Dermis microvascular lymphatic vessel endothelial cell (primary cell): ENCODE measurements around the gene IPCEF1. TPM values are rescaled to one million over a fixed set of nuclear protein-coding genes. Genes with fewer than 3 reads are reported as not detected.
A peak's percentile ranks its signal among the peaks of the same experiment; 100 is the strongest.

Experiments used
- DNase-seq, 2 donors: peaks; one replicate each; pipeline versions ENCODE4 v3.0.0 to v3.0.0-alpha.2; 2010; ENCODE audit warnings: low read depth in 2 of 2
- total RNA-seq: library from RNA; depleted of rRNA; stranded (reverse); fragments of >200 nt; gene quantifications from 2 replicates; pipeline ENCODE4 v1.2.1, GENCODE V29; 2014

IPCEF1 gene
- 2.1 and 3.2 TPM in 2 replicates for total RNA-seq

GRCh38 chr6:154356690-154357089 is at the start of gene IPCEF1:
Gene IPCEF1 (minus strand): TSS chr6:154356803. CDS start chr6:154265947, 90,856 bp downstream.
- no peak for DNase-seq

GRCh38 chr6:154406301-154406700 is 49.7 kb upstream of the IPCEF1 start:
- no peak for DNase-seq

- DNase-seq, result no peak
These were observed 48.3 kb upstream of the IPCEF1 start for GRCh38 chr6:154404791-154405400.

- peak in 1 of 2 donors; percentile 18 for DNase-seq
These were observed 47.2 kb upstream of the IPCEF1 start for GRCh38 chr6:154403788-154404187.

GRCh38 chr6:154402081-154402780 is 45.6 kb upstream of the IPCEF1 start:
- no peak for DNase-seq

GRCh38 chr6:154399097-154399496 is 42.5 kb upstream of the IPCEF1 start:
- peak; percentile 36 to 91 for DNase-seq

GRCh38 chr6:154397491-154398195 is 41.0 kb upstream of the IPCEF1 start:
- no peak for DNase-seq

- no peak for DNase-seq
These were observed 39.3 kb upstream of the IPCEF1 start for GRCh38 chr6:154395878-154396277.

- DNase-seq, result no peak
These were observed 38.7 kb upstream of the IPCEF1 start for GRCh38 chr6:154395316-154395715.

GRCh38 chr6:154394571-154394970 is 38.0 kb upstream of the IPCEF1 start:
- DNase-seq, result no peak

- DNase-seq, result no peak
These were observed 33.4 kb upstream of the IPCEF1 start for GRCh38 chr6:154390034-154390433.

GRCh38 chr6:154388803-154389202 is 32.2 kb upstream of the IPCEF1 start:
- no peak for DNase-seq

GRCh38 chr6:154386848-154387717 is 30.5 kb upstream of the IPCEF1 start:
- peak in 1 of 2 donors; percentile 72 for DNase-seq

GRCh38 chr6:154384191-154384590 is 27.6 kb upstream of the IPCEF1 start:
- DNase-seq, result no peak

GRCh38 chr6:154383273-154383672 is 26.7 kb upstream of the IPCEF1 start:
- DNase-seq, result no peak

GRCh38 chr6:154382740-154383139 is 26.1 kb upstream of the IPCEF1 start:
- DNase-seq, result no peak

GRCh38 chr6:154381548-154381947 is 24.9 kb upstream of the IPCEF1 start:
- DNase-seq, result no peak

- no peak for DNase-seq
These were observed 24.1 kb upstream of the IPCEF1 start for GRCh38 chr6:154380741-154381140.

GRCh38 chr6:154379585-154379984 is 23.0 kb upstream of the IPCEF1 start:
- no peak for DNase-seq

- no peak for DNase-seq
These were observed 21.9 kb upstream of the IPCEF1 start for GRCh38 chr6:154378518-154378917.

- no peak for DNase-seq
These were observed 21.1 kb upstream of the IPCEF1 start for GRCh38 chr6:154377726-154378125.

- no peak for DNase-seq
These were observed 17.4 kb upstream of the IPCEF1 start for GRCh38 chr6:154373971-154374370.
